CD14-positive monocyte (primary cell): Measurements from ENCODE around the gene TLX1. TPM values are rescaled to one million over a fixed set of nuclear protein-coding genes. Genes with fewer than 3 reads are reported as not detected.

Source experiments
- DNase-seq, 3 donors: peaks; one replicate each; pipeline ENCODE4 v3.0.0-alpha.2; 2011 to 2022
- H2AFZ ChIP-seq: 2 replicates; pipeline ENCODE4 v1.6.0; 2012; ENCODE audit warnings: mild to moderate bottlenecking, low read depth, low read length, inconsistent platforms; ENCODE audit not compliant: insufficient read depth, poor library complexity, severe bottlenecking
- H3K27ac ChIP-seq, 2 donors: 1 replicate in 1 of 2; 2 replicates in 1 of 2; pipeline ENCODE4 v1.5.1; 2012 to 2013; ENCODE audit warnings: low read length in 2 of 2, control low read depth in 1 of 2, inconsistent platforms in 1 of 2, low read depth in 1 of 2, mild to moderate bottlenecking in 1 of 2
- H3K27me3 ChIP-seq, 2 donors: one replicate each; pipeline versions ENCODE4 v1.6.0 to v1.6.1; 2011 to 2013; ENCODE audit warnings: low read length in 2 of 2; ENCODE audit not compliant: control insufficient read depth in 2 of 2, insufficient read depth in 2 of 2
- H3K36me3 ChIP-seq, 2 donors: replicated peaks in 1 of 2; 1 replicate in 1 of 2; 2 replicates in 1 of 2; pipeline versions ENCODE4 v1.5.1 to v1.6.1; 2012 to 2013; ENCODE audit warnings: low read length in 2 of 2, control low read depth in 1 of 2, inconsistent platforms in 1 of 2, mild to moderate bottlenecking in 1 of 2; ENCODE audit not compliant: insufficient read depth in 2 of 2, control insufficient read depth in 1 of 2
- H3K4me1 ChIP-seq, 2 donors: 1 replicate in 1 of 2; 2 replicates in 1 of 2; pipeline versions ENCODE4 v1.5.1 to v1.6.1; 2012 to 2013; ENCODE audit warnings: low read length in 2 of 2, control low read depth in 1 of 2, inconsistent platforms in 1 of 2, mild to moderate bottlenecking in 1 of 2, moderate library complexity in 1 of 2; ENCODE audit not compliant: insufficient read depth in 2 of 2, control insufficient read depth in 1 of 2
- H3K4me2 ChIP-seq: replicated peaks from 2 replicates; pipeline ENCODE3; 2012; ENCODE audit warnings: low read length, moderate library complexity, mild to moderate bottlenecking; ENCODE audit not compliant: poor library complexity, severe bottlenecking; ENCODE audit errors: extremely low read depth
- H3K4me3 ChIP-seq, 3 experiments: fragments of 200-600 bp in 1 of 3; sonication (generic) in 1 of 3; replicated peaks in 1 of 3; 1 replicate in 2 of 3; 2 replicates in 1 of 3; pipeline ENCODE4 v1.5.1; 2011 to 2013; ENCODE audit warnings: low read length in 3 of 3, mild to moderate bottlenecking in 3 of 3, control low read depth in 2 of 3, low read depth in 2 of 3, inconsistent platforms in 1 of 3, moderate library complexity in 1 of 3
- H3K79me2 ChIP-seq: 2 replicates; pipeline ENCODE4 v1.6.0; 2012; ENCODE audit warnings: mild to moderate bottlenecking, control low read depth, inconsistent platforms, low read length, moderate library complexity; ENCODE audit not compliant: insufficient read depth
- H3K9ac ChIP-seq: 2 replicates; pipeline ENCODE4 v1.6.0; 2017; ENCODE audit warnings: low read length, mild to moderate bottlenecking; ENCODE audit not compliant: insufficient read depth, poor library complexity, severe bottlenecking
- H3K9me3 ChIP-seq, 2 donors: replicated peaks in 1 of 2; 1 replicate in 1 of 2; 2 replicates in 1 of 2; pipeline versions ENCODE4 v1.5.1 to v1.6.1; 2012 to 2013; ENCODE audit warnings: low read length in 2 of 2, control low read depth in 1 of 2; ENCODE audit not compliant: control insufficient read depth in 1 of 2, insufficient read depth in 1 of 2
- H4K20me1 ChIP-seq: 2 replicates; pipeline ENCODE4 v1.6.0; 2012; ENCODE audit warnings: mild to moderate bottlenecking, low read length, control low read depth, moderate library complexity; ENCODE audit not compliant: insufficient read depth
- H3K27ac Mint-ChIP-seq, 7 donors: one replicate each; pipeline ENCODE4 v1.8.0; 2020; ENCODE audit warnings: mild to moderate bottlenecking in 7 of 7, mixed read lengths in 7 of 7, moderate library complexity in 6 of 7, inconsistent platforms in 2 of 7
- H3K27me3 Mint-ChIP-seq, 3 donors: one replicate each; pipeline ENCODE4 v1.8.0; 2021 to 2022; ENCODE audit warnings: low read depth in 3 of 3, mild to moderate bottlenecking in 3 of 3, mixed read lengths in 3 of 3, moderate library complexity in 3 of 3, inconsistent platforms in 1 of 3
- H3K36me3 Mint-ChIP-seq, 2 donors: one replicate each; pipeline ENCODE4 v1.8.0; 2020; ENCODE audit warnings: mixed read lengths in 2 of 2, inconsistent platforms in 1 of 2, mild to moderate bottlenecking in 1 of 2
- H3K4me1 Mint-ChIP-seq: one replicate; pipeline ENCODE4 v1.8.0; 2020; ENCODE audit warnings: mild to moderate bottlenecking, mixed read lengths
- H3K4me3 Mint-ChIP-seq, 2 donors: one replicate each; pipeline ENCODE4 v1.8.0; 2020; ENCODE audit warnings: mild to moderate bottlenecking in 2 of 2, mixed read lengths in 2 of 2, moderate library complexity in 1 of 2
- H3K9me3 Mint-ChIP-seq, 7 donors: one replicate each; pipeline ENCODE4 v1.8.0; 2020 to 2022; ENCODE audit warnings: mixed read lengths in 7 of 7, mild to moderate bottlenecking in 6 of 7, moderate library complexity in 6 of 7, inconsistent platforms in 2 of 7
- CTCF ChIP-seq: fragments of 200-600 bp; IDR thresholded peaks from one replicate; pipeline ENCODE4 v1.8.0; 2022; ENCODE audit warnings: antibody characterized with exemption, mild to moderate bottlenecking
- WGBS: methylation state at CpG from one replicate; pipeline ENCODE4 v1.1.5; 2013; ENCODE audit warnings: missing lambda C conversion rate; ENCODE audit not compliant: insufficient coverage; 5-methylcytosine and 5-hydroxymethylcytosine counted together
- intact Hi-C, 2 donors: fragments of 100-400 bp; cut with micrococcal nuclease; formaldehyde crosslinking; loops; one replicate each; pipeline versions ENCODE4 v1.15.0 to v1.15.1; 2023
- polyA plus RNA-seq, 3 donors: library from polyadenylated mRNA; depleted of rRNA in 1 of 3; unstranded in 2 of 3; stranded (reverse) in 1 of 3; fragments of 300-500 nt in 2 of 3; fragments of >200 nt in 1 of 3; fragmentation: Illumina TruSeq in 2 of 3; gene quantifications; 1 replicate in 2 of 3; 2 replicates in 1 of 3; pipeline ENCODE4 v1.2.3, GENCODE V29; 2012 to 2021

TLX1 gene
- polyA plus RNA-seq, 3 donors = not detected

- WGBS = 20% methylated on average over 5 of the region's 7 CpGs
- H3K4me2 ChIP-seq = no peak overlapping the region
Observed at GRCh38 chr10:101095550-101096213, 35.4 kb upstream of the TLX1 start.

GRCh38 chr10:101096378-101096777 is 34.7 kb upstream of the TLX1 start:
- peaks cover 0 to 44% of the 10 kb centered on the region in 2 donors for H3K27me3 ChIP-seq

More at GRCh38 chr10:101095550-101096213, 35.4 kb upstream of the TLX1 start:
- H3K4me3 ChIP-seq = no peak overlapping the region
- H4K20me1 ChIP-seq = no peaks in the 10 kb centered on the region
- Mint-ChIP-seq H3K9me3 (peaks cover 0 to 2% (median 0%) of the 10 kb centered on the region in 7 donors), H3K4me1 (no peaks in the 10 kb centered on the region), H3K27ac (no peak overlapping the region), H3K4me3 (no peak overlapping the region), H3K27me3 (peaks cover 37 to 70% (median 39%) of the 10 kb centered on the region in 3 donors), H3K36me3 (no peaks in the 10 kb centered on the region)
- no peak overlapping the region for H2AFZ ChIP-seq
- intact Hi-C loops = loop anchor here (5.0 kb wide), 1 partner anchor 47 kb away; no protein-coding TSS in a partner anchor
- H3K79me2 ChIP-seq = no peaks in the 10 kb centered on the region
- no peaks in the 10 kb centered on the region for H3K9me3 ChIP-seq
- peaks cover 0 to 44% of the 10 kb centered on the region in 2 donors for H3K27me3 ChIP-seq
- TF ChIP-seq CTCF = peak; percentile 89
- peak; percentile 41 to 57 (median 55) for DNase-seq
- no peak overlapping the region for H3K27ac ChIP-seq
- H3K4me1 ChIP-seq = no peaks in the 10 kb centered on the region
- H3K36me3 ChIP-seq = no peaks in the 10 kb centered on the region
- no peak overlapping the region for H3K9ac ChIP-seq

More at GRCh38 chr10:101096378-101096777, 34.7 kb upstream of the TLX1 start:
- H3K9me3 Mint-ChIP-seq = peaks cover 0 to 2% (median 0%) of the 10 kb centered on the region in 7 donors
- no peaks in the 10 kb centered on the region for H3K36me3 Mint-ChIP-seq
- WGBS = 97% methylated on average over 3 of the region's 4 CpGs
- Histone ChIP-seq H2AFZ (no peak overlapping the region), H4K20me1 (no peaks in the 10 kb centered on the region), H3K9me3 (no peaks in the 10 kb centered on the region), H3K9ac (no peak overlapping the region), H3K4me2 (no peak overlapping the region), H3K79me2 (no peaks in the 10 kb centered on the region), H3K27ac (no peak overlapping the region), H3K4me1 (no peaks in the 10 kb centered on the region), H3K36me3 (no peaks in the 10 kb centered on the region), H3K4me3 (no peak overlapping the region)
- H3K4me1 Mint-ChIP-seq = no peaks in the 10 kb centered on the region
- TF ChIP-seq CTCF = no peak
- no peak for DNase-seq
- H3K27ac Mint-ChIP-seq = no peak overlapping the region
- intact Hi-C loops = loop anchor here (5.0 kb wide), 1 partner anchor 46 kb away; no protein-coding TSS in a partner anchor
- H3K4me3 Mint-ChIP-seq = no peak overlapping the region
- peaks cover 33 to 64% (median 41%) of the 10 kb centered on the region in 3 donors for H3K27me3 Mint-ChIP-seq
